Skeletal muscle tissue (tissue), 4 donors: Measurements from ENCODE around the gene HLA-DOA. TPM values are rescaled to one million over a fixed set of nuclear protein-coding genes. Genes with fewer than 3 reads are reported as not detected.

Experiments
- H3K27ac ChIP-seq: one replicate; pipeline ENCODE4 v1.7.0; 2013; ENCODE audit warnings: mild to moderate bottlenecking, low read depth, low read length, inconsistent platforms
- H3K27me3 ChIP-seq, 3 donors: one replicate each; pipeline ENCODE4 v1.7.0; 2013; ENCODE audit warnings: low read length in 3 of 3; ENCODE audit not compliant: control insufficient read depth in 3 of 3, insufficient read depth in 3 of 3
- H3K36me3 ChIP-seq, 3 donors: one replicate each; pipeline ENCODE4 v1.7.0; 2013; ENCODE audit warnings: low read length in 3 of 3; ENCODE audit not compliant: control insufficient read depth in 3 of 3, insufficient read depth in 3 of 3
- H3K4me1 ChIP-seq, 3 donors: one replicate each; pipeline ENCODE4 v1.7.0; 2013; ENCODE audit warnings: low read length in 3 of 3, mild to moderate bottlenecking in 3 of 3; ENCODE audit not compliant: control insufficient read depth in 3 of 3, insufficient read depth in 3 of 3
- H3K4me3 ChIP-seq, 3 donors: one replicate each; pipeline ENCODE4 v1.7.0; 2013; ENCODE audit warnings: low read length in 3 of 3
- H3K9ac ChIP-seq, 3 donors: one replicate each; pipeline ENCODE4 v1.7.0; 2013; ENCODE audit warnings: low read length in 3 of 3, mild to moderate bottlenecking in 3 of 3, moderate library complexity in 2 of 3, low read depth in 1 of 3
- H3K9me3 ChIP-seq, 3 donors: one replicate each; pipeline ENCODE4 v1.7.0; 2013; ENCODE audit warnings: low read length in 3 of 3; ENCODE audit not compliant: control insufficient read depth in 3 of 3
- total RNA-seq: library from RNA; depleted of rRNA; stranded (reverse); fragments of >200 nt; gene quantifications from one replicate; pipeline ENCODE4 v1.2.3, GENCODE V29; 2014
- donor health status: Osteomylitis.

Gene HLA-DOA
- total RNA-seq, 1 donor from 2014 or later = 1.0 TPM

GRCh38 chr6:32973144-32974015 is 36.0 kb downstream of the HLA-DOA start:
- H3K27me3 ChIP-seq = no peaks in the 10 kb centered on the region
- H3K36me3 ChIP-seq = peaks cover 48 to 63% (median 60%) of the 10 kb centered on the region in 3 donors
- peak overlapping the region; percentile 83 to 93 (median 93) for H3K9ac ChIP-seq
- H3K27ac ChIP-seq = peak overlapping the region; percentile 100
- no peaks in the 10 kb centered on the region for H3K9me3 ChIP-seq
- H3K4me3 ChIP-seq = peak overlapping the region; percentile 86 to 98 (median 87)
- peaks cover 23 to 45% (median 37%) of the 10 kb centered on the region in 3 donors for H3K4me1 ChIP-seq

- H3K27ac ChIP-seq = peak overlapping the region; percentile 100
- H3K4me3 ChIP-seq = peak overlapping the region; percentile 86 to 98 (median 87)
- H3K36me3 ChIP-seq = peaks cover 39 to 54% (median 52%) of the 10 kb centered on the region in 3 donors
These were observed 36.8 kb downstream of the HLA-DOA start for GRCh38 chr6:32972353-32973143.

GRCh38 chr6:32971581-32972352 is 37.6 kb downstream of the HLA-DOA start:
- peak overlapping the region; percentile 99 to 100 (median 100) for H3K9ac ChIP-seq
- peaks cover 27 to 41% (median 39%) of the 10 kb centered on the region in 3 donors for H3K4me1 ChIP-seq
- H3K9me3 ChIP-seq = no peaks in the 10 kb centered on the region
- H3K27me3 ChIP-seq = no peaks in the 10 kb centered on the region
- H3K36me3 ChIP-seq = peaks cover 32 to 47% (median 44%) of the 10 kb centered on the region in 3 donors
- H3K4me3 ChIP-seq = peak overlapping the region; percentile 86 to 100 (median 98)
- H3K27ac ChIP-seq = peak overlapping the region; percentile 100

More at GRCh38 chr6:32972353-32973143, 36.8 kb downstream of the HLA-DOA start:
- no peaks in the 10 kb centered on the region for H3K9me3 ChIP-seq
- peaks cover 23 to 41% (median 38%) of the 10 kb centered on the region in 3 donors for H3K4me1 ChIP-seq
- peak overlapping the region; percentile 83 to 93 (median 93) for H3K9ac ChIP-seq
- H3K27me3 ChIP-seq = no peaks in the 10 kb centered on the region

GRCh38 chr6:32971242-32971580 is 38.2 kb downstream of the HLA-DOA start:
- H3K9me3 ChIP-seq = no peaks in the 10 kb centered on the region
- H3K9ac ChIP-seq = peak overlapping the region; percentile 99 to 100 (median 100)
- H3K36me3 ChIP-seq = peaks cover 26 to 41% (median 39%) of the 10 kb centered on the region in 3 donors
- peak overlapping the region; percentile 82 to 100 (median 98) for H3K4me3 ChIP-seq
- H3K4me1 ChIP-seq = peaks cover 29 to 41% (median 39%) of the 10 kb centered on the region in 3 donors
- H3K27me3 ChIP-seq = no peaks in the 10 kb centered on the region
- peak overlapping the region; percentile 100 for H3K27ac ChIP-seq

GRCh38 chr6:32970413-32971241 is 38.8 kb downstream of the HLA-DOA start:
- Histone ChIP-seq H3K9me3 (no peaks in the 10 kb centered on the region), H3K27me3 (no peaks in the 10 kb centered on the region), H3K4me1 (peaks cover 34 to 42% (median 37%) of the 10 kb centered on the region in 3 donors)

GRCh38 chr6:32969685-32970412 is 39.5 kb downstream of the HLA-DOA start:
- Histone ChIP-seq H3K4me3 (peak overlapping the region; percentile 82 to 97 (median 97)), H3K9ac (peak overlapping the region; percentile 97 to 100 (median 100)), H3K4me1 (peaks cover 28 to 37% (median 30%) of the 10 kb centered on the region in 3 donors), H3K27ac (peak overlapping the region; percentile 100), H3K9me3 (no peaks in the 10 kb centered on the region), H3K36me3 (peaks cover 14 to 31% (median 27%) of the 10 kb centered on the region in 3 donors), H3K27me3 (no peaks in the 10 kb centered on the region)

More at GRCh38 chr6:32970413-32971241, 38.8 kb downstream of the HLA-DOA start:
- peak overlapping the region; percentile 100 for H3K27ac ChIP-seq
- H3K9ac ChIP-seq = peak overlapping the region; percentile 99 to 100 (median 100)
- peak overlapping the region; percentile 82 to 100 (median 98) for H3K4me3 ChIP-seq
- H3K36me3 ChIP-seq = peaks cover 20 to 36% (median 33%) of the 10 kb centered on the region in 3 donors

GRCh38 chr6:32968867-32969684 is 40.3 kb downstream of the HLA-DOA start:
- no peaks in the 10 kb centered on the region for H3K9me3 ChIP-seq
- H3K4me1 ChIP-seq = peaks cover 21 to 29% (median 22%) of the 10 kb centered on the region in 3 donors
- peak overlapping the region; percentile 82 to 97 (median 97) for H3K4me3 ChIP-seq
- H3K27ac ChIP-seq = peak overlapping the region; percentile 100
- H3K27me3 ChIP-seq = no peaks in the 10 kb centered on the region
- H3K36me3 ChIP-seq = peaks cover 8 to 23% (median 20%) of the 10 kb centered on the region in 3 donors
- H3K9ac ChIP-seq = peak overlapping the region; percentile 97 to 100 (median 100)
